ENCODE data around the gene AGBL5.

The AGBL5 gene

GRCh38 chr2:27014771-27015433 is 36.6 kb upstream of the AGBL5 start:
- no peak for DNase-seq (ENCODE audit: low read depth)
- no peak for TF ChIP-seq CTCF (IDR thresholded peaks at IDR 0.05; ENCODE audit: low read depth, low read length, missing control alignments)
- H3K4me3 ChIP-seq (ENCODE audit: low read depth, low read length), result no peak overlapping the region

- no peak overlapping the region for H3K4me3 ChIP-seq (ENCODE audit: low read depth, low read length)
- DNase-seq (ENCODE audit: low read depth), result no peak
- peak; percentile 64 for TF ChIP-seq CTCF (IDR thresholded peaks at IDR 0.05; ENCODE audit: low read depth, low read length, missing control alignments)
Observed at GRCh38 chr2:27016801-27017325, 34.6 kb upstream of the AGBL5 start.

- DNase-seq (ENCODE audit: low read depth), result no peak
- no peak for TF ChIP-seq CTCF (IDR thresholded peaks at IDR 0.05; ENCODE audit: low read depth, low read length, missing control alignments)
- H3K4me3 ChIP-seq (ENCODE audit: low read depth, low read length), result no peak overlapping the region
Observed at GRCh38 chr2:27018142-27018541, 33.3 kb upstream of the AGBL5 start.

- H3K4me3 ChIP-seq (ENCODE audit: low read depth, low read length), result no peak overlapping the region
- TF ChIP-seq CTCF (IDR thresholded peaks at IDR 0.05; ENCODE audit: low read depth, low read length, missing control alignments), result no peak
Observed at GRCh38 chr2:27019459-27019858, 32.0 kb upstream of the AGBL5 start.

GRCh38 chr2:27019931-27020855 is 31.3 kb upstream of the AGBL5 start:
- DNase-seq (ENCODE audit: low read depth), result no peak
- TF ChIP-seq CTCF (IDR thresholded peaks at IDR 0.05; ENCODE audit: low read depth, low read length, missing control alignments), result no peak
- no peak overlapping the region for H3K4me3 ChIP-seq (ENCODE audit: low read depth, low read length)

More at GRCh38 chr2:27019459-27019858, 32.0 kb upstream of the AGBL5 start:
- no peak for DNase-seq (ENCODE audit: low read depth)

- no peak for DNase-seq (ENCODE audit: low read depth)
- no peak for TF ChIP-seq CTCF (IDR thresholded peaks at IDR 0.05; ENCODE audit: low read depth, low read length, missing control alignments)
- H3K4me3 ChIP-seq (ENCODE audit: low read depth, low read length), result no peak overlapping the region
Observed at GRCh38 chr2:27021253-27022049, 30.0 kb upstream of the AGBL5 start.
